Measurements from ENCODE around the gene FABP3. TPM values are rescaled to one million over a fixed set of nuclear protein-coding genes. Genes with fewer than 3 reads are reported as not detected.

The FABP3 gene
- total RNA-seq, 3 donors from 2014 or later (not counting 1 experiment from before 2014, with no cell fraction given), result not detected

DNA sequence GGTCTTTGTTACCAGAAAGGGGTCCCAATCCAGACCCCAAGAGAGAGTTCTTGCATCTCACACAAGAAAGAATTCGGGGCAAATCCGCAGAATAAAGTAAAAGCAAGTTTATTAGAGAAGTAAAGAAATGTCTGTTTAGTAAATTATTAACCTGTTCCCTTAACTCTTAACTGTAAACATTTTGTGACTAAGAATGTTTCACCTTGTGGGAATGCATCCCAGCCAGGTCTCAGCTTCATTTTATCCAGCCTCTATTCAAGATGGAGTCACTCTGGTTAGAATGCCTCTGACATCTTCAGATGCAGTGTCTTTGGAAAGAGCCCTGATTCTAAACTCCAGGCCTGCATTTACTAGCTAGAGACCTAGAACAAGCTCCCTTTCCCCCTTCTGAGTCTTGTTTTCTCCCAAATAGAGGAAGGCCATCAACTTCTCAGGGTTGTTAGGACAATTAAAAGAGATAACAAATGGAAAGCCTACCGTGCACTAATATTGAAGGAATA lies 4.5 kb upstream of the FABP3 start:
- no peak overlapping the region for H3K27ac Mint-ChIP-seq
- H3K4me1 ChIP-seq (ENCODE audit: control insufficient read depth, insufficient read depth, low read length), result peaks cover 15% of the 10 kb centered on the region
- intact Hi-C loops (cut with micrococcal nuclease), result no loop called here
- peaks cover 0 to 12% of the 10 kb centered on the region in 2 donors for H3K27me3 Mint-ChIP-seq (ENCODE audit: low read depth in 2 of 2)
- H3K36me3 Mint-ChIP-seq, result no peaks in the 10 kb centered on the region
- no peak for DNase-seq
- WGBS (ENCODE audit: insufficient coverage), result 100% methylated on average over 1 of the region's 3 CpGs
- H3K27me3 ChIP-seq (ENCODE audit: control insufficient read depth, insufficient read depth, low read length), result no peaks in the 10 kb centered on the region
- H3K4me1 Mint-ChIP-seq, result peaks cover 24 to 25% of the 10 kb centered on the region in 2 donors
- TF ChIP-seq, protein P1, sequence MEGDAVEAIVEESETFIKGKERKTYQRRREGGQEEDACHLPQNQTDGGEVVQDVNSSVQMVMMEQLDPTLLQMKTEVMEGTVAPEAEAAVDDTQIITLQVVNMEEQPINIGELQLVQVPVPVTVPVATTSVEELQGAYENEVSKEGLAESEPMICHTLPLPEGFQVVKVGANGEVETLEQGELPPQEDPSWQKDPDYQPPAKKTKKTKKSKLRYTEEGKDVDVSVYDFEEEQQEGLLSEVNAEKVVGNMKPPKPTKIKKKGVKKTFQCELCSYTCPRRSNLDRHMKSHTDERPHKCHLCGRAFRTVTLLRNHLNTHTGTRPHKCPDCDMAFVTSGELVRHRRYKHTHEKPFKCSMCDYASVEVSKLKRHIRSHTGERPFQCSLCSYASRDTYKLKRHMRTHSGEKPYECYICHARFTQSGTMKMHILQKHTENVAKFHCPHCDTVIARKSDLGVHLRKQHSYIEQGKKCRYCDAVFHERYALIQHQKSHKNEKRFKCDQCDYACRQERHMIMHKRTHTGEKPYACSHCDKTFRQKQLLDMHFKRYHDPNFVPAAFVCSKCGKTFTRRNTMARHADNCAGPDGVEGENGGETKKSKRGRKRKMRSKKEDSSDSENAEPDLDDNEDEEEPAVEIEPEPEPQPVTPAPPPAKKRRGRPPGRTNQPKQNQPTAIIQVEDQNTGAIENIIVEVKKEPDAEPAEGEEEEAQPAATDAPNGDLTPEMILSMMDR (IDR thresholded peaks at IDR 0.05), result no peak
- H3K4me3 ChIP-seq (ENCODE audit: low read length), result no peak overlapping the region
- no peak overlapping the region for H3K4me3 Mint-ChIP-seq
- H3K36me3 ChIP-seq (ENCODE audit: control insufficient read depth, insufficient read depth, low read length), result no peaks in the 10 kb centered on the region
- H3K9me3 ChIP-seq (ENCODE audit: control insufficient read depth, insufficient read depth, low read length), result no peaks in the 10 kb centered on the region
- ATAC-seq, result no peak
- no peak overlapping the region for H3K27ac ChIP-seq (ENCODE audit: low read length)
- H3K9me3 Mint-ChIP-seq, result no peaks in the 10 kb centered on the region

DNA sequence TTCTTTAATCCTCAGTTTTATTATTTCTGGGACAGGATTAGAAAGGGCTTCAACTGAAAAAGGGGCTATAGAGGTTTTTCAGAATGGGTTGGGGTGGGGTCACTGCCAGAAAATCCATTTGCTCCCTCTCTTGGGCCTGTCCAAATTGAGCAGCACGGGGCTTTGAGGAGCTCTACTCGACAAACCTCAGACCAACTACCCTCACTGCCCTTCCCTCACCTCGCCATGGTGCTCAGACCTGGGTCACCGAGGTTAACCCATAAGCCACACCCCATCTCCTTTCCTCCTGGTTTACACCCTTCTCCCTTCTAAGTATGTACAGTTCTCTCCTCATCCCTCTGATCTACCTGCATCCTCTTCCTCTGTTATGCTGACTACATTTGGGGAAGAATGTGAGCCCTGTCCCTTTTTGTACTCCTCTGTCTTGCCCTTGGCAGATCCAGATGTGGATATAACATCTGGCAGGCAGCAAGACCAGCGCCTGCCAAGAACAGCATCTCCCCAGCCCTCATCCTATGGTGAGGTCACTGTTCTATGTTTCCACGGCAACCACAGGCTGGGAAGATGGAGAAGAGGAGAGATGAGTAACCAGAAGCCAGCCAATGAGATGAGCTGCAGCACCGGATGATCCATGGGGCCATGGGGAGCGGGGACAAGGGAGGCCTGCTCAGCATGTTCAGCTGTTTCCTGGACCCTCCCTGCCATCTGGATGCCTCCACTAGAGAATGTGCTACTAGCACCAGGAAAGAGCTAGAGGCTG lies 3.7 kb upstream of the FABP3 start:
- WGBS (ENCODE audit: insufficient coverage), result 75% methylated on average over 8 of the region's 8 CpGs
- H3K4me3 Mint-ChIP-seq, result no peak overlapping the region
- intact Hi-C loops (cut with micrococcal nuclease), result no loop called here

DNA sequence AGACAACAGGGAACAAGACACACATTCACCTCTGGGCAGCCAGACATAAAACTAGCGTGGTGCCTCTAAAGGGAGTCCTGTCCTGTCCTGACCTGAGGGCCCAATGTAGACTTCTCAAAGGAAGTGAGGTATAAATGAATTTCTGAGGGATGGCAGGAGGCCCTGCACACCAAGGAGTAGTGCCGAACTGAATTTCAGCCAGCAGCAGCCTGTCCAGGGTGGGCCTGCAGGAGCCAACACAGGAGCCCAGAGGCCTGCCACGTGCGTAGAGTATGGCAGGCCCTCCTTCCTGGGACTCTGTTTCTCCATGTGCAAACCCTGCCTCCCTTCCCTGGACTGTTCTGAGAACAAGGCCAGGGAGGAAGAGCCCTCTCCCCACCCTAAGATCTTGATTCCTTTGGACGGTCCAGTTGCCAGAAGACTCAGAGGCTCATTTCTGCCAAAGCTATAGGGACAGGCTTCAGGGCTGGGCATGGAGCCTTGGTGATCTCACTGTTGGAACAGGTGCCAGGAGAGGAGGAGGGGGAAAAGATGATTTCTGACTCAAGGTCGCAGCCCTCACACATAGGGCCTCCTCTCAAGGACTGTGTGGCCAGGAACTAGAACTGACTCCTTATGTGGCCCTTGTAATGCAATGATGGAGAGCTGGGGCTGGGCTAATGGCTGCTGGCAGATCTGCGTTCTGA lies 1.8 kb upstream of the FABP3 start:
- TF ChIP-seq, protein P1 (IDR thresholded peaks at IDR 0.05), result no peak
- Histone ChIP-seq H3K4me3 (ENCODE audit: low read length) (no peak overlapping the region), H3K4me1 (ENCODE audit: control insufficient read depth, insufficient read depth, low read length) (peaks cover 16% of the 10 kb centered on the region), H3K27me3 (ENCODE audit: control insufficient read depth, insufficient read depth, low read length) (no peaks in the 10 kb centered on the region), H3K27ac (ENCODE audit: low read length) (no peak overlapping the region), H3K36me3 (ENCODE audit: control insufficient read depth, insufficient read depth, low read length) (no peaks in the 10 kb centered on the region), H3K9me3 (ENCODE audit: control insufficient read depth, insufficient read depth, low read length) (no peaks in the 10 kb centered on the region)
- Mint-ChIP-seq H3K9me3 (no peaks in the 10 kb centered on the region), H3K27me3 (ENCODE audit: low read depth in 2 of 2) (peaks cover 0 to 2% of the 10 kb centered on the region in 2 donors), H3K27ac (no peak overlapping the region), H3K4me1 (peaks cover 30 to 32% of the 10 kb centered on the region in 2 donors), H3K4me3 (peak overlapping the region; percentile 91), H3K36me3 (no peaks in the 10 kb centered on the region)
- ATAC-seq (no peak), DNase-seq (no peak)
- WGBS (ENCODE audit: insufficient coverage), result 95% methylated on average over 7 of the region's 7 CpGs
- intact Hi-C loops (cut with micrococcal nuclease), result no loop called here

More for the DNA sequence above, 3.7 kb upstream of the FABP3 start:
- Mint-ChIP-seq H3K27ac (no peak overlapping the region), H3K27me3 (ENCODE audit: low read depth in 2 of 2) (peaks cover 0 to 6% of the 10 kb centered on the region in 2 donors), H3K9me3 (no peaks in the 10 kb centered on the region), H3K4me1 (peaks cover 30 to 32% of the 10 kb centered on the region in 2 donors), H3K36me3 (no peaks in the 10 kb centered on the region)
- H3K4me3 ChIP-seq (ENCODE audit: low read length), result no peak overlapping the region
- H3K4me1 ChIP-seq (ENCODE audit: control insufficient read depth, insufficient read depth, low read length), result peaks cover 16% of the 10 kb centered on the region
- no peak for ATAC-seq
- no peak for DNase-seq
- TF ChIP-seq, protein P1 (IDR thresholded peaks at IDR 0.05), result no peak
- no peak overlapping the region for H3K27ac ChIP-seq (ENCODE audit: low read length)
- H3K36me3 ChIP-seq (ENCODE audit: control insufficient read depth, insufficient read depth, low read length), result no peaks in the 10 kb centered on the region
- H3K27me3 ChIP-seq (ENCODE audit: control insufficient read depth, insufficient read depth, low read length), result no peaks in the 10 kb centered on the region
- H3K9me3 ChIP-seq (ENCODE audit: control insufficient read depth, insufficient read depth, low read length), result no peaks in the 10 kb centered on the region

Measured in natural killer cell (primary cell).